Tibial nerve (tissue), 3 donors: ENCODE results near the gene TXNIP.

Experiments
- POLR2A ChIP-seq, 2 donors: fragments of 450-650 bp; IDR thresholded peaks; one replicate each; pipeline ENCODE4 v1.6.1; 2017; ENCODE audit warnings: antibody characterized with exemption in 2 of 2, mild to moderate bottlenecking in 2 of 2, moderate library complexity in 2 of 2
- TF ChIP-seq, protein P1 (sequence below), 5 experiments: fragments of 200-600 bp in 3 of 5; fragments of 450-650 bp in 2 of 5; sonication (generic) in 3 of 5; IDR thresholded peaks; one replicate each; pipeline ENCODE4 v1.5.1; 2016 to 2019; ENCODE audit warnings: antibody characterized with exemption in 5 of 5, mild to moderate bottlenecking in 3 of 5, moderate library complexity in 2 of 5

- TF ChIP-seq, protein P1, sequence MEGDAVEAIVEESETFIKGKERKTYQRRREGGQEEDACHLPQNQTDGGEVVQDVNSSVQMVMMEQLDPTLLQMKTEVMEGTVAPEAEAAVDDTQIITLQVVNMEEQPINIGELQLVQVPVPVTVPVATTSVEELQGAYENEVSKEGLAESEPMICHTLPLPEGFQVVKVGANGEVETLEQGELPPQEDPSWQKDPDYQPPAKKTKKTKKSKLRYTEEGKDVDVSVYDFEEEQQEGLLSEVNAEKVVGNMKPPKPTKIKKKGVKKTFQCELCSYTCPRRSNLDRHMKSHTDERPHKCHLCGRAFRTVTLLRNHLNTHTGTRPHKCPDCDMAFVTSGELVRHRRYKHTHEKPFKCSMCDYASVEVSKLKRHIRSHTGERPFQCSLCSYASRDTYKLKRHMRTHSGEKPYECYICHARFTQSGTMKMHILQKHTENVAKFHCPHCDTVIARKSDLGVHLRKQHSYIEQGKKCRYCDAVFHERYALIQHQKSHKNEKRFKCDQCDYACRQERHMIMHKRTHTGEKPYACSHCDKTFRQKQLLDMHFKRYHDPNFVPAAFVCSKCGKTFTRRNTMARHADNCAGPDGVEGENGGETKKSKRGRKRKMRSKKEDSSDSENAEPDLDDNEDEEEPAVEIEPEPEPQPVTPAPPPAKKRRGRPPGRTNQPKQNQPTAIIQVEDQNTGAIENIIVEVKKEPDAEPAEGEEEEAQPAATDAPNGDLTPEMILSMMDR (IDR thresholded peaks at IDR 0.05), result peak in 1 of 5 experiments; percentile 26
- TF ChIP-seq POLR2A (IDR thresholded peaks at IDR 0.05), result peak; percentile 92 to 94
Observed at GRCh38 chr1:145996433-145997015, at the start of gene TXNIP.
